GM12878 (cell line): ENCODE data around the gene MGAT4C. TPM values are rescaled to one million over a fixed set of nuclear protein-coding genes. Genes with fewer than 3 reads are reported as not detected.

Source experiments
- ATAC-seq: fragments of 200-7000 bp; cut with Tn5 transposase; 3 replicates; pipeline ENCODE4 v1.9.1; 2020; ENCODE audit warnings: mild to moderate bottlenecking, moderate library complexity
- BruUV-seq: library from RNA; stranded (reverse); fragments of 400-500 nt; replicated peaks from 2 replicates; lab custom pipeline; 2021; lab: Mats Ljungman, UMichigan
- CTCF ChIA-PET: fragments of 300-600 bp; sonication (Branson Sonifier 250); formaldehyde crosslinking; extraction: SDS; loops from one replicate; lab custom pipeline; 2021; ENCODE audit warnings: inconsistent platforms; lab: Yijun Ruan, JAX
- POLR2A ChIA-PET: fragments of 350-600 bp; formaldehyde crosslinking; extraction: SDS; loops from one replicate; lab custom pipeline; 2021; ENCODE audit warnings: inconsistent platforms; lab: Charles Lee
- RAD21 ChIA-PET: fragments of 300-600 bp; sonication (Branson Sonifier 250); formaldehyde crosslinking; loops from one replicate; lab custom pipeline; 2023; ENCODE audit warnings: antibody characterized with exemption; ENCODE audit not compliant: unreplicated experiment; lab: Charles Lee
- SMC1A ChIA-PET: fragments of 300-600 bp; sonication (Branson Sonifier 250); formaldehyde crosslinking; loops from one replicate; lab custom pipeline; 2023; ENCODE audit not compliant: unreplicated experiment, uncharacterized antibody; lab: Charles Lee
- DNase-seq: peaks from one replicate; pipeline ENCODE4 v3.0.0-alpha.2; 2011; ENCODE audit warnings: low read depth, low spot score
- FAIRE-seq: peaks from 3 replicates; lab custom pipeline; 2011; peaks lifted over from hg19 to GRCh38; lab: Jason Lieb, UNC
- H2AFZ ChIP-seq: 2 replicates; pipeline ENCODE4 v1.6.0; 2011; ENCODE audit warnings: low read depth, low read length, control low read depth; ENCODE audit not compliant: control insufficient read depth
- H3K27ac ChIP-seq: 2 replicates; pipeline ENCODE4 v1.5.1; 2011; ENCODE audit warnings: control low read depth; ENCODE audit not compliant: control insufficient read depth, insufficient read depth
- H3K27me3 ChIP-seq, 2 experiments: replicated peaks in 1 of 2; 2 replicates each; pipeline versions ENCODE4 v1.6.0 to v1.6.1; 2011; ENCODE audit warnings: low read length in 1 of 2; ENCODE audit not compliant: control insufficient read depth in 2 of 2, insufficient read depth in 2 of 2
- H3K36me3 ChIP-seq, 2 experiments: 2 replicates each; pipeline ENCODE4 v1.5.1; 2011; ENCODE audit warnings: low read length in 1 of 2; ENCODE audit not compliant: control insufficient read depth in 2 of 2, insufficient read depth in 2 of 2
- H3K4me1 ChIP-seq: 2 replicates; pipeline ENCODE4 v1.6.1; 2011; ENCODE audit warnings: mild to moderate bottlenecking, low read length, moderate library complexity, mixed read lengths; ENCODE audit not compliant: control insufficient read depth, insufficient read depth
- H3K4me2 ChIP-seq: 2 replicates; pipeline ENCODE4 v1.6.0; 2011; ENCODE audit warnings: control low read depth; ENCODE audit not compliant: control insufficient read depth, insufficient read depth
- H3K4me3 ChIP-seq: fragments of 200-600 bp; sonication (generic); 2 replicates; pipeline ENCODE4 v1.5.1; 2016
- H3K79me2 ChIP-seq: 2 replicates; pipeline ENCODE4 v1.6.0; 2011; ENCODE audit warnings: low read length; ENCODE audit not compliant: control insufficient read depth, insufficient read depth
- H3K9ac ChIP-seq: 2 replicates; pipeline ENCODE4 v1.8.0; 2011; ENCODE audit warnings: low read length, control low read depth, mixed read lengths; ENCODE audit not compliant: control insufficient read depth, insufficient read depth
- H3K9me3 ChIP-seq: replicated peaks from 3 replicates; pipeline ENCODE4 v1.5.1; 2011; ENCODE audit warnings: mild to moderate bottlenecking, low read length; ENCODE audit not compliant: control insufficient read depth, insufficient read depth
- H4K20me1 ChIP-seq: 2 replicates; pipeline ENCODE4 v1.6.0; 2011; ENCODE audit not compliant: control insufficient read depth, insufficient read depth
- BMI1 ChIP-seq: fragments of 450-650 bp; IDR thresholded peaks from 2 replicates; pipeline ENCODE4 v1.6.1; 2016; ENCODE audit warnings: mild to moderate bottlenecking, moderate library complexity, borderline replicate concordance
- ESRRA ChIP-seq: IDR thresholded peaks from 2 replicates; pipeline ENCODE4 v1.6.1; 2012; ENCODE audit warnings: mild to moderate bottlenecking, low read length, improper control_type of control experiment
- IKZF2 ChIP-seq, 2 experiments: fragments of 450-650 bp; IDR thresholded peaks; 2 replicates each; pipeline ENCODE4 v1.6.1; 2017; ENCODE audit warnings: mild to moderate bottlenecking in 2 of 2, moderate library complexity in 2 of 2
- IRF5 ChIP-seq: fragments of 450-650 bp; IDR thresholded peaks from 2 replicates; pipeline ENCODE4 v1.6.1; 2017; ENCODE audit warnings: borderline replicate concordance
- KDM1A ChIP-seq: fragments of 200-600 bp; sonication (generic); IDR thresholded peaks from 2 replicates; pipeline ENCODE4 v1.6.1; 2016; ENCODE audit warnings: borderline replicate concordance
- MEF2A ChIP-seq: IDR thresholded peaks from 2 replicates; pipeline ENCODE4 v1.6.1; 2011; ENCODE audit warnings: low read depth, mild to moderate bottlenecking, low read length, moderate library complexity; ENCODE audit not compliant: insufficient read depth
- NBN ChIP-seq: fragments of 450-650 bp; IDR thresholded peaks from 2 replicates; pipeline ENCODE4 v1.6.1; 2016
- NFYB ChIP-seq: IDR thresholded peaks from 2 replicates; pipeline ENCODE4 v1.6.1; 2011; ENCODE audit warnings: low read depth, mild to moderate bottlenecking, low read length, improper control_type of control experiment, moderate library complexity; ENCODE audit not compliant: insufficient read depth
- NKRF ChIP-seq: fragments of 450-650 bp; conservative IDR thresholded peaks from 2 replicates; pipeline ENCODE4 v1.6.1; 2017; ENCODE audit warnings: mild to moderate bottlenecking, moderate library complexity
- POLR2AphosphoS5 ChIP-seq: IDR thresholded peaks from 2 replicates; pipeline ENCODE4 v1.6.1; 2011; ENCODE audit warnings: mild to moderate bottlenecking, low read length, inconsistent platforms
- RELB ChIP-seq: fragments of 450-650 bp; IDR thresholded peaks from 2 replicates; pipeline ENCODE4 v1.6.1; 2017; ENCODE audit warnings: low read depth, mild to moderate bottlenecking, moderate library complexity
- SREBF1 ChIP-seq: IDR thresholded peaks from 2 replicates; pipeline ENCODE4 v1.6.1; 2012; ENCODE audit warnings: mild to moderate bottlenecking, low read length
- WGBS: methylation state at CpG from one replicate; pipeline ENCODE4 v1.1.6; 2016; ENCODE audit warnings: low lambda C conversion rate; ENCODE audit not compliant: insufficient replicate concordance, insufficient coverage; ENCODE audit errors: missing lambda C conversion rate; 5-methylcytosine and 5-hydroxymethylcytosine counted together
- in situ Hi-C: fragments of 300-500 bp; cut with MboI; formaldehyde crosslinking; loops from 9 replicates; pipeline ENCODE4 v1.14.3; 2018; ENCODE audit warnings: mixed read lengths
- intact Hi-C: fragments of 100-400 bp; cut with micrococcal nuclease; formaldehyde crosslinking; loops from one replicate; pipeline ENCODE4 v1.14.2; 2022; ENCODE audit not compliant: unreplicated experiment
- polyA plus RNA-seq, 11 experiments: library from polyadenylated mRNA; depleted of rRNA in 4 of 11; unstranded in 6 of 11; stranded (reverse) in 5 of 11; fragments of >200 nt; fragmentation: Nextera tagmentation in 4 of 11; fragmentation: Illumina TruSeq in 1 of 11; extraction: Ambion mirVana in 4 of 11; extraction: Trizol in 1 of 11; gene quantifications; 1 replicate in 1 of 11; 2 replicates in 10 of 11; pipeline versions ENCODE4 v1.2.1 to v1.2.3, GENCODE V29; 2011 to 2016; ENCODE audit warnings: inconsistent platforms in 2 of 11, missing spikeins in 2 of 11, low read depth in 1 of 11
- total RNA-seq, 4 experiments: library from RNA; depleted of rRNA in 3 of 4; stranded (reverse); fragments of >200 nt in 3 of 4; fragmentation: Illumina TruSeq in 1 of 4; extraction: Trizol in 1 of 4; gene quantifications; 2 replicates each; pipeline versions ENCODE4 v1.2.1 to v1.2.3, GENCODE V29; 2013 to 2021
- TF ChIP-seq, protein P1 (sequence below): fragments of 450-650 bp; IDR thresholded peaks from 2 replicates; pipeline ENCODE4 v1.6.1; 2016; ENCODE audit warnings: mild to moderate bottlenecking

Gene MGAT4C
- total and polyA plus RNA-seq, 10 of the 15 experiments (the other 5 are each of a cell fraction or from before 2014, with no cell fraction given) = not detected

- ATAC-seq = no peak
- Histone ChIP-seq H2AFZ (no peak overlapping the region), H3K79me2 (no peaks in the 10 kb centered on the region), H3K4me2 (no peak overlapping the region), H4K20me1 (no peaks in the 10 kb centered on the region), H3K4me1 (no peaks in the 10 kb centered on the region), H3K4me3 (no peak overlapping the region), H3K27ac (no peak overlapping the region), H3K36me3 (no peaks in the 10 kb centered on the region), H3K9ac (no peak overlapping the region), H3K9me3 (no peaks in the 10 kb centered on the region), H3K27me3 (no peaks in the 10 kb centered on the region)
- 31% methylated on average over 2 of the region's 2 CpGs for WGBS
- no peak for TF ChIP-seq POLR2AphosphoS5
- TF ChIP-seq NBN = no peak
- ChIA-PET CTCF (no interaction called here), SMC1A (no interaction called here), POLR2A (no interaction called here), RAD21 (no interaction called here)
- no peak for FAIRE-seq
- intact Hi-C loops = no loop called here
- DNase-seq = no peak
- BruUV-seq = no TSS peak
- in situ Hi-C loops = no loop called here
Observed at GRCh38 chr12:85998074-85998473, 258.1 kb downstream of the MGAT4C start.

GRCh38 chr12:85996280-85996679 lies 259.9 kb downstream of the MGAT4C start:
- ChIA-PET SMC1A (no interaction called here), POLR2A (no interaction called here)
- FAIRE-seq = no peak
- no peak for TF ChIP-seq MEF2A
- no peak for TF ChIP-seq IRF5
- TF ChIP-seq NFYB = no peak
- no peak for TF ChIP-seq BMI1
- TF ChIP-seq, protein P1, sequence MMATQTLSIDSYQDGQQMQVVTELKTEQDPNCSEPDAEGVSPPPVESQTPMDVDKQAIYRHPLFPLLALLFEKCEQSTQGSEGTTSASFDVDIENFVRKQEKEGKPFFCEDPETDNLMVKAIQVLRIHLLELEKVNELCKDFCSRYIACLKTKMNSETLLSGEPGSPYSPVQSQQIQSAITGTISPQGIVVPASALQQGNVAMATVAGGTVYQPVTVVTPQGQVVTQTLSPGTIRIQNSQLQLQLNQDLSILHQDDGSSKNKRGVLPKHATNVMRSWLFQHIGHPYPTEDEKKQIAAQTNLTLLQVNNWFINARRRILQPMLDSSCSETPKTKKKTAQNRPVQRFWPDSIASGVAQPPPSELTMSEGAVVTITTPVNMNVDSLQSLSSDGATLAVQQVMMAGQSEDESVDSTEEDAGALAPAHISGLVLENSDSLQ = no peak
- TF ChIP-seq KDM1A = no peak
- TF ChIP-seq ESRRA = no peak
- no peak for TF ChIP-seq POLR2AphosphoS5
- no peak for TF ChIP-seq SREBF1
- TF ChIP-seq NKRF = no peak
- TF ChIP-seq IKZF2 (IDR thresholded peaks at IDR 0.05) = no peak
- TF ChIP-seq RELB = no peak

More at GRCh38 chr12:85996280-85996679, 259.9 kb downstream of the MGAT4C start:
- Histone ChIP-seq H3K27me3 (no peaks in the 10 kb centered on the region), H3K4me1 (no peaks in the 10 kb centered on the region), H3K36me3 (no peaks in the 10 kb centered on the region), H3K4me3 (no peak overlapping the region), H2AFZ (no peak overlapping the region), H3K9me3 (no peaks in the 10 kb centered on the region), H3K27ac (no peak overlapping the region), H3K79me2 (no peaks in the 10 kb centered on the region), H4K20me1 (no peaks in the 10 kb centered on the region), H3K4me2 (no peak overlapping the region), H3K9ac (no peak overlapping the region)
- ChIA-PET CTCF (no interaction called here), RAD21 (no interaction called here)
- no TSS peak for BruUV-seq
- intact Hi-C loops (no loop called here), in situ Hi-C loops (no loop called here)
- 52% methylated on average over 3 of the region's 3 CpGs for WGBS
- ATAC-seq (no peak), DNase-seq (no peak)
